HL-60 (cell line): ENCODE measurements around the gene CWF19L1.
"Not testable (repeated sequence)": the region's sequence is repeated elsewhere in the genome, so short reads cannot be mapped to it uniquely, and the experiment has no call there.

Experiments
- DNase-seq, 2 experiments: peaks; one replicate each; pipeline ENCODE4 v3.0.0-alpha.2; 2010 to 2020; ENCODE audit warnings: low read depth in 1 of 2, low spot score in 1 of 2
- H3K27ac ChIP-seq: fragments of 250-450 bp; sonication (Bioruptor Pico); replicated peaks from 2 replicates; pipeline ENCODE4 v1.5.1; 2020; ENCODE audit warnings: mild to moderate bottlenecking, moderate library complexity
- H3K27me3 ChIP-seq: fragments of 250-450 bp; sonication (Bioruptor Pico); 2 replicates; pipeline ENCODE4 v1.5.1; 2021; ENCODE audit warnings: mild to moderate bottlenecking, moderate library complexity; ENCODE audit not compliant: insufficient read depth, poor library complexity, severe bottlenecking
- H3K4me3 ChIP-seq: replicated peaks from 2 replicates; pipeline ENCODE4 v1.5.1; 2011; ENCODE audit warnings: mild to moderate bottlenecking, control low read depth, low read length; ENCODE audit not compliant: insufficient read depth
- GABPA ChIP-seq: IDR thresholded peaks from 2 replicates; pipeline ENCODE4 v1.6.1; 2012; ENCODE audit warnings: low read depth
- POLR2AphosphoS5 ChIP-seq: IDR thresholded peaks from 2 replicates; pipeline ENCODE4 v1.6.1; 2012; ENCODE audit warnings: low read depth
- SPI1 ChIP-seq: IDR thresholded peaks from 2 replicates; pipeline ENCODE4 v1.6.1; 2012; ENCODE audit warnings: low read depth, mild to moderate bottlenecking, borderline replicate concordance
- TF ChIP-seq, protein P1 (sequence below): IDR thresholded peaks from 2 replicates; pipeline ENCODE4 v1.6.1; 2012; ENCODE audit warnings: low read depth; ENCODE audit not compliant: insufficient replicate concordance
- TF ChIP-seq, protein P2 (sequence below): IDR thresholded peaks from one replicate; pipeline ENCODE4 v1.5.1; 2011; ENCODE audit warnings: low read length, control low read depth, inconsistent platforms; ENCODE audit not compliant: insufficient read depth

CWF19L1 gene

DNA sequence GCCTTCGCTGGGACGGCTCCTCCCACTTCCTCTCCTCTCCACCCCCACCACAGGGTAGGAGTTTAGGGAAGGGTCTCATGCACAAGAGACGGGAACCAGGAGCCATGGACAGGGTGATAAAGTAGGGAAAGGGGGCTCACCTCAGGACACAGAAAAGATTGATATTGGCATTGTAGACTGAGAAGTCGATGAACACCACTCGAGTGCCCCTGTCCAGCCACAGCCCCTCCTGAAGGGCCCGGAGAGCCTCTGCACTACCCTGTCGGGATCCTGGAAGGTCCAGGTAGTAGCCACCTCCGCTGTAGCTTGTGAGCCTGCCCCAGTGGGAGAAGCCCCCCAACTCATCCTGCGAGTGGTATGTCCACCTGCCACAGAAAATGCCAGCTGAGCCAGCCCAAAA, 29.8 kb upstream of the CWF19L1 start:
- no peak for TF ChIP-seq POLR2AphosphoS5
- TF ChIP-seq, protein P1, sequence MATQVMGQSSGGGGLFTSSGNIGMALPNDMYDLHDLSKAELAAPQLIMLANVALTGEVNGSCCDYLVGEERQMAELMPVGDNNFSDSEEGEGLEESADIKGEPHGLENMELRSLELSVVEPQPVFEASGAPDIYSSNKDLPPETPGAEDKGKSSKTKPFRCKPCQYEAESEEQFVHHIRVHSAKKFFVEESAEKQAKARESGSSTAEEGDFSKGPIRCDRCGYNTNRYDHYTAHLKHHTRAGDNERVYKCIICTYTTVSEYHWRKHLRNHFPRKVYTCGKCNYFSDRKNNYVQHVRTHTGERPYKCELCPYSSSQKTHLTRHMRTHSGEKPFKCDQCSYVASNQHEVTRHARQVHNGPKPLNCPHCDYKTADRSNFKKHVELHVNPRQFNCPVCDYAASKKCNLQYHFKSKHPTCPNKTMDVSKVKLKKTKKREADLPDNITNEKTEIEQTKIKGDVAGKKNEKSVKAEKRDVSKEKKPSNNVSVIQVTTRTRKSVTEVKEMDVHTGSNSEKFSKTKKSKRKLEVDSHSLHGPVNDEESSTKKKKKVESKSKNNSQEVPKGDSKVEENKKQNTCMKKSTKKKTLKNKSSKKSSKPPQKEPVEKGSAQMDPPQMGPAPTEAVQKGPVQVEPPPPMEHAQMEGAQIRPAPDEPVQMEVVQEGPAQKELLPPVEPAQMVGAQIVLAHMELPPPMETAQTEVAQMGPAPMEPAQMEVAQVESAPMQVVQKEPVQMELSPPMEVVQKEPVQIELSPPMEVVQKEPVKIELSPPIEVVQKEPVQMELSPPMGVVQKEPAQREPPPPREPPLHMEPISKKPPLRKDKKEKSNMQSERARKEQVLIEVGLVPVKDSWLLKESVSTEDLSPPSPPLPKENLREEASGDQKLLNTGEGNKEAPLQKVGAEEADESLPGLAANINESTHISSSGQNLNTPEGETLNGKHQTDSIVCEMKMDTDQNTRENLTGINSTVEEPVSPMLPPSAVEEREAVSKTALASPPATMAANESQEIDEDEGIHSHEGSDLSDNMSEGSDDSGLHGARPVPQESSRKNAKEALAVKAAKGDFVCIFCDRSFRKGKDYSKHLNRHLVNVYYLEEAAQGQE, result peak; percentile 74
- TF ChIP-seq, protein P2, sequence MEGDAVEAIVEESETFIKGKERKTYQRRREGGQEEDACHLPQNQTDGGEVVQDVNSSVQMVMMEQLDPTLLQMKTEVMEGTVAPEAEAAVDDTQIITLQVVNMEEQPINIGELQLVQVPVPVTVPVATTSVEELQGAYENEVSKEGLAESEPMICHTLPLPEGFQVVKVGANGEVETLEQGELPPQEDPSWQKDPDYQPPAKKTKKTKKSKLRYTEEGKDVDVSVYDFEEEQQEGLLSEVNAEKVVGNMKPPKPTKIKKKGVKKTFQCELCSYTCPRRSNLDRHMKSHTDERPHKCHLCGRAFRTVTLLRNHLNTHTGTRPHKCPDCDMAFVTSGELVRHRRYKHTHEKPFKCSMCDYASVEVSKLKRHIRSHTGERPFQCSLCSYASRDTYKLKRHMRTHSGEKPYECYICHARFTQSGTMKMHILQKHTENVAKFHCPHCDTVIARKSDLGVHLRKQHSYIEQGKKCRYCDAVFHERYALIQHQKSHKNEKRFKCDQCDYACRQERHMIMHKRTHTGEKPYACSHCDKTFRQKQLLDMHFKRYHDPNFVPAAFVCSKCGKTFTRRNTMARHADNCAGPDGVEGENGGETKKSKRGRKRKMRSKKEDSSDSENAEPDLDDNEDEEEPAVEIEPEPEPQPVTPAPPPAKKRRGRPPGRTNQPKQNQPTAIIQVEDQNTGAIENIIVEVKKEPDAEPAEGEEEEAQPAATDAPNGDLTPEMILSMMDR, result no peak
- Histone ChIP-seq H3K27me3 (no peaks in the 10 kb centered on the region), H3K27ac (no peak overlapping the region), H3K4me3 (no peak overlapping the region)
- DNase-seq, result no peak

DNA sequence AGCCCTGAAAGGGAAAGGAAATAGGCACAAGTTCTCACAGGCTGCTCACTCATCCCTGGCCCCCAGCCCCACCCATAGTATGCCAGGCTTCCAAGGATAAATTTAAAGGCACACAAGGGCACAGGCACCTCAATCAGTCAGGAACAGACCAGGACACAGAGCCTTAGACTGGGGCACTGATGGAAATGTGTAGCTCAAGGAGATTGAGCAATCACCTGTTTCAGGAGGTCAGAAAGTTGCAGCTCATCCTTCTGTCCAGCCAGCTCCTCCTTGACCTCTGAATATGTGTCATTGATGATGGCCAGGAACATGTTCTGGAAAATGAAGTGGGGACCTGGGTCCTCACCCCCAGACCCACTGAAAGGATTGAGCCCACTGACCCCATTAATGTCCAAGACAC, 25.6 kb upstream of the CWF19L1 start:
- H3K4me3 ChIP-seq, result no peak overlapping the region
- no peak for TF ChIP-seq SPI1
- TF ChIP-seq, protein P1, result no peak
- no peak overlapping the region for H3K27ac ChIP-seq
- DNase-seq, result no peak
- no peaks in the 10 kb centered on the region for H3K27me3 ChIP-seq

DNA sequence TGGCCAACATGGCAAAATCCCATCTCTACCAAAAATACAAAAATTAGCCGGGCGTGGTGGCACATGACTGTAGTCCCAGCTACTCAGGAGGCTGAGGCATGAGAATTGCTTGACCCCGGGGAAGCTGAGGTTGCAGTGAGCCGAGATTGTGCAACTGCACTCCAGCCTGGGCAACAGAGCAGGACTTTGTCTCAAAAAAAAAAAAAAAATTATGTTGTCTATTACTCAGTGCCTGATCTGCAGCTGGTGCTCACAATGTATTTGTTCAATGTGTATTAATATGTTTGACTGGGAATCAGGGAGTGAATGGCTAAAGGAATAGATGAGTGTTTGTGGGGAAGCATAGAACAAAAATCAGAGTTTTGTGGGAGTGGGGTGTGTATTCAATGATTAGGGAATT, 24.9 kb upstream of the CWF19L1 start:
- H3K27ac ChIP-seq, H3K27me3 ChIP-seq, H3K4me3 ChIP-seq: not testable (repeated sequence)
- DNase-seq, result peak; percentile 26 to 37

DNA sequence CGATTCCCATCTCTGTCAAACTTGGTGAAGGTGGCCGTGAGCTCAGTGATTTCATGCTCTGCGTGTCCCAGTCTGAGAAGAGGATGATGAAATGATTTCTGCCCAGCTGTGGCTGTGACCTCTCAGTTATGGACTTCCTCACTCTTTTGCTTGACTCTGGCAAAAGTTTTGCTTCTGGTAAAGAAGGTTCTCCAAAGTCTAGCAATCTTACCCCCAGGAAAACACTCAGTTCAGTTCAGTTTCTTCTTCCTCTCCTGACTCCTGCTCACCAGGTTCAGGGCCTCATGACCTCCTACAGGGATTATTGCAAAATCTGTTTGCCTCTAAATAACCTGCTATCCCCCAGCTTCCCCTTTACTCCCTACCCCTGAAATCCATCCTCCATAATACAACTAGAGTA, 23.9 kb upstream of the CWF19L1 start:
- no peak overlapping the region for H3K4me3 ChIP-seq
- TF ChIP-seq POLR2AphosphoS5 (no peak), GABPA (no peak), SPI1 (peak; percentile 73)
- TF ChIP-seq, protein P1, result no peak
- peak; percentile 60 to 65 for DNase-seq
- H3K27me3 ChIP-seq, result no peaks in the 10 kb centered on the region
- H3K27ac ChIP-seq, result no peak overlapping the region; the same call in 1 of the 2 replicates

DNA sequence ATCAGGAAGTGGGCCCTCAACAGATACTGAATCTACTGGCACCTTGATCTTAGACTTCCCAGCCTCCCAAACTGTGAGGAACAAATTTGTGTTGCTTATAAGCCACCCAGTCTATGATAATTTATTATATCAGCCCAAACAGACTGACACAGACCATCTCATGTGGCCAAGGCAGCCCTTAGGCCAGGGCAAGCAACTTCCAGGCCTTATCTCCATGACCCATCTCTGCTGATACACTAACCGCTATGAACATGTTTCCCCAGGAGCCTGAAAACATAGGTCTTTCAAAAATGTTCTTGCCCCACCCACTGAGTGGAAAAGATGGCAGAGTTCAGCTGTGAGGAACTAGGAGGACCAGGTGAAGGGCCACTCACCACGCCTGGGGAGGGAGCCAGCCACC, 22.2 kb upstream of the CWF19L1 start:
- Histone ChIP-seq H3K27me3 (no peaks in the 10 kb centered on the region), H3K4me3 (no peak overlapping the region), H3K27ac (no peak overlapping the region)
- no peak for DNase-seq
- no peak for TF ChIP-seq GABPA
- no peak for TF ChIP-seq POLR2AphosphoS5
- TF ChIP-seq, protein P1, result no peak
- TF ChIP-seq, protein P2, result no peak
- TF ChIP-seq SPI1, result no peak
